NCI-H2107 treated with DMSO at 0.1 percent for 48 hours (cell line): ENCODE measurements around the gene PAK1IP1.
"Not testable (repeated sequence)": the region's sequence is repeated elsewhere in the genome, so short reads cannot be mapped to it uniquely, and the experiment has no call there.

Experiments used
- DNase-seq: peaks from one replicate; lab custom pipeline; 2025; ENCODE audit not compliant: unreplicated experiment; lab: John Stamatoyannopoulos, UW

Gene PAK1IP1

GRCh38 chr6:10742251-10742650 is 47.5 kb downstream of the PAK1IP1 start:
- DNase-seq = no peak

GRCh38 chr6:10743515-10743914 is 48.7 kb downstream of the PAK1IP1 start:
- DNase-seq = no peak

GRCh38 chr6:10745116-10745515 is 50.3 kb downstream of the PAK1IP1 start:
- DNase-seq = no peak

GRCh38 chr6:10746915-10747250 is 52.1 kb downstream of the PAK1IP1 start:
- DNase-seq = no peak

GRCh38 chr6:10747251-10747972 is 52.6 kb downstream of the PAK1IP1 start, which contains the start of gene TMEM14B:
Gene TMEM14B, plus strand, starts transcription at chr6:10747805. Its CDS starts 1,441 bp downstream, at chr6:10749246.
- peak; percentile 85 for DNase-seq

GRCh38 chr6:10749734-10750133 is 55.0 kb downstream of the PAK1IP1 start:
- no peak for DNase-seq

- DNase-seq = not testable (repeated sequence)
These were observed 55.8 kb downstream of the PAK1IP1 start for GRCh38 chr6:10750568-10750967.

GRCh38 chr6:10751757-10752156 is 57.0 kb downstream of the PAK1IP1 start:
- not testable (repeated sequence) for DNase-seq

GRCh38 chr6:10756085-10756484 is 61.3 kb downstream of the PAK1IP1 start:
- no peak for DNase-seq
